Suppressor macrophage treated with lipopolysaccharide for 4 hours (primary cell): Measurements from ENCODE around the gene PHF2.

Source experiments
- DNase-seq: peaks from one replicate; pipeline ENCODE4 v3.0.0-alpha.2; 2020

The PHF2 gene

DNA sequence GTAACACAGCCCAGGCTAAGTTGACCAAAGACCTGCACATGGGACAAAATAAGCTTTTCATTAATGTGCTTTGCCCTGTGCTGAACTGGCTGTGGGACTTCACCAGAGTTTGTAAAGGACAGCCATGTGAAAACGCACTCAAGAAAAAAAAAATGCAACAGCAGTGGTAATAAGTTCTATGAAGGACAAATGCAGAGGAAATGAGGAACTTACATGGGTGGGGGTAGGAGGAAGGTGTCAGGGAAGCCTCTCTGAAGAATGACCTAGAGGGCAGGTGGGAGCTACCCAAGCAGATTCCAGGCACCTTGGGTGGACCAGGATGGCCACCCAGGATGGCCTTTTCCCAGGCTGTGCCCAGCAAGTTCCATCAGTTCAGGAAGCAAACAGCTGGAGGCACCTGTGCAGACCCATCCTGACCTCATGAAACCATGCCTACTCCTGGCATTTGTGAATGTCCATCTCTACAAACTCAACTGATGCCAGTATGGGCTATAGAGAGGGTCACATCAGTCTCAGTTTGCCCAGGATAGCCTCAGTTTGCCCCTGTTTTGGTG lies 6.7 kb upstream of the PHF2 start:
- DNase-seq = no peak

DNA sequence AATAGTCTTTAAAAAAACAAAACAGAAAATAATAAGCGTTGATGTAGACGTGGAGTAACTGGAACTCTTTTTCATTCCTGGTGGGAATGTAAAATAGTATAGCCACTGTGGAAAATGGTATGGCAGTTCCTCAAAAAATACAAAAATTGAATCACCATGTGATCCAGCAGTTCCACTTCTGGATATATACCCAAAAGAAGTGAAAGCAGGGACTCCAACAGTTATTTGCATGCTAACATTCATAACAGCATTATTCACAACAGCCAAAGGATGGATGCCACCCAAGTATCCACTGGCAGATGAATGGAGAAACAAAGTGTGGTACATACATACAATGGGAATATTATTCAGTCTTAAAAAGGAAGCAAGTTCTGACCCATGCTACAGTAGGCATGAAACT lies 4.2 kb upstream of the PHF2 start:
- peak; percentile 50 for DNase-seq

DNA sequence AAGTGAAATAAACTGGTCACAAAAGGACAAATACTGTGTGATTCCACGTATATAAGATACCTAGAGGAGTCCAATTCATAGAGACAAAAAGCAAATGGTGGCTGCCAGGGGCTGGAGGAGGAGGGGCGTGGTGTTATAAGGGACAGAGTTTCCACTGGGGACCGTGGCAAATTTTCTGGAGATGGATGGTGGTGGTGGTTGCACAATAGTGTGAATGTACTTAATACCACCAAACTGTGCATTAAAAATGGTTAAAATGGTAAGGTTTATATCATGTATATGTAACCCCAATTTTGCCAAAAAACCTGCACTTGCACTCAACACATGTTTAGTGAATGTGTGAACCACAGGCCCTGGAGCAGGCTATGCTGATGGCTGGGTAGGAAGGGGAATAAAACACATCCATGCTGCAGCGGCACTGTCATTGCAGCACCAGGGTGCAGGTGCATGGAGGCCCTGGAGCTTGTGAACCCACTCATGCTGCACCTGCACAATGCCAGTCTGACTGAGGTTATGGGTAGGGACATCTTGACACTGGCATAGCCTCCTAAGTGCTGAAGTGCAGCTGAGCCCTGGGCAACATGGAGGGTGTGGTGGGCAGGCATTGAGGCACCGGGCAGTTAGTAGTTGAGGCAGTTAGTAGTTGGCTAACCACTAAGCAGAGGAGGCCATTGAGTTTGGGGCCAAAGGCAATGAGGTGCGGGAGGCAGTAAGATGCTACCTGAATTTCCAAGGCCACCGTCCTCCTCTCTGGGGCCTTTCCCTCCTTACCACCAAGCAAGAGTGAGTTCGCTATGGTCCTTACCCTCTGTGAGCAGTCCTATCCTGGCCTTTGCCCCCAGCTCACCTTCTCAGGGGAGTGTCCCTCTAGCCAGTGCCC lies 3.5 kb upstream of the PHF2 start:
- DNase-seq = no peak

DNA sequence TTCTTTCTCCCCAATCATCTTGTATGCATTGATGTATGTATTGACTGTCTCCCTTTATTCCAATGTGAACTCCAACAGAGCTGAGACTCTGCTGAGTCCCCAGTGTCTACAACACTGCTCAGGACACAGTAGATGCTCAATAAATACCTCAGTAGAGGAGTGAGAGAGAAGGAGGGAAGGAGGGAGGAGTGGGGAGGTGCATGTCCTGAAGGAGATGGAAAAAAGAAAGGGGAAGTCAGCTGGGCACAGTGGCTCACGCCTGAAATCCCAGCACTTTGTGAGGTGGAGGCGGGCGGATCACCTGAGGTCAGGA lies 2.9 kb upstream of the PHF2 start:
- DNase-seq = no peak

DNA sequence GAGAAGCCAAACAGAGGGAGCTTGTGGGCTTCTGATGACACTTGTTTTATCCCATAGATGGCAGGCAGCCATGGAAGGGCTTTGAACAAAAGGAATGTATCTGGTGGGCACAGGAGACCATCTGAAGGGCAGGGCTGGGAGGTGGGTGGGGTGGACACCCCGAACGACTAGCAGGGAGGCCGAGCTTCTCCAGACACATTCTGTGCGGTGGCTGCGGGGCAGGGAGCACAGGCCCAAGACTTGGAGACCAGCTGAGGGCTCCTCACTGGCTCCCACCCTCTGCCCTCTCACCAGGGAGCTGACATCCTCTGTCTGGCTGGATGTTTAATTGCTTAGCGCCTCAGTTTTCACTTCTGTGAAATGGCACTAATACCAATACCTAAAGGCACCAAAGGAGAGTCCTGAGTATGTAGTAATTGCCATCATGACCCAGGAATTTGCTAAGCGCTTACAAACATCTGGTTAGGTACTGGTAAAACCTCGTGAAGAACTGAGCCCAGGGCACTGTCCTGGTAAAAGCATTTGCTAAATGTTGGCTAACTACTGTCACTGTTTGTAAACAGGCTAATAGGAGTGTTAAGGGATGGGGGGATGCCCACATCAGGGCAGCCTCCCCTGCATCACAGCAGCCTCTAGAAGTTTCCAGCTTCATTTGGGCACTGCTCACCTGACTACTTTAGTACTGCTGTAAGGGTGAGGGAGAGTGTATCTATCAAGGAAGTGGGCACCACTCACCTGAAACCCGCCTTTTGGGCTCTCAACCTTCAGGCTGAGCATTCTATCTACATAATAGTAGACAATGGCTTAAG lies 2.1 kb upstream of the PHF2 start:
- DNase-seq = no peak

DNA sequence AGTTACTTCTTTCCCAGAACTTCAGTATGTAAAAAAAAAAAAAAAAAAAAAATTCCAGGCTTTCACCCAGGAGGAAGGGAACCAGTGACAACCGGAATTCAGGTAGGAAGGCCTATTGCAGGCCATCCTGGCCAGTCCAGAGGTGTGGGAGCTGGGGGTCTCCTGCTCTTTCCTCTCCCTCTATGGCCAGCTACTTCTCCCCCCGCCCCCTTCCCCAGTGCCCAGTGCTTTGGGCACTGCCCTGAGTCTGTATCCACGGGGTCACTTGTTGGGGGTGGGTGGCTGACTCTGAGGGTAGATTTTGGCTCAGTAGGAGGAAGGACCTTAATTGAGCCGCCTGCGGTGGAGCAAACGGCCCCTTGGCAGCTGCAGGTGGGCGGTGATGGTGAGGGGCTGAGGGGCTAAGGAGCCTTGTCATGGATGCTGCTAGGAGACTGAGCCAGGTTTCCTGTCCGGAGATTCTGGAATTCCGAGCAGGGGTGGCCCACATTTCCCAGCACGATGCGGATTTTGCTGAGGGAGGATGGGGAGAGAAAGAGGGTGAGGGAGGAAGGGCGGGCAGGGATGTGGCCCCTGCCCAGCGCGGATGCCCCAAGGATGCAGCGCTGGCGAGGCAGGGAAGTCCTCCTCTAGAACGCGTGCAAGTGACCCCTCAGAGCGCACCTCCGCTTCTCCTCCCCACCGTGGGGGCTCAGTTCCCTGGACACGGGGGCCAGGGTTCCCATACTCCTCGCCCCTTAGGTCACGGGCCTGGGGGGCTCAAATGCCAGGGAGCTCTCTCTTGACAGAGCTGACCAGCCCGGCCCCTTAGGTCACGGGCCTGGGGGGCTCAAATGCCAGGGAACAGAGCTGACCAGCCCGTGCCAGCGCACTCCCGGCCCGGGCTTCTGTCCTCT lies 1.2 kb upstream of the PHF2 start:
- no peak for DNase-seq

DNA sequence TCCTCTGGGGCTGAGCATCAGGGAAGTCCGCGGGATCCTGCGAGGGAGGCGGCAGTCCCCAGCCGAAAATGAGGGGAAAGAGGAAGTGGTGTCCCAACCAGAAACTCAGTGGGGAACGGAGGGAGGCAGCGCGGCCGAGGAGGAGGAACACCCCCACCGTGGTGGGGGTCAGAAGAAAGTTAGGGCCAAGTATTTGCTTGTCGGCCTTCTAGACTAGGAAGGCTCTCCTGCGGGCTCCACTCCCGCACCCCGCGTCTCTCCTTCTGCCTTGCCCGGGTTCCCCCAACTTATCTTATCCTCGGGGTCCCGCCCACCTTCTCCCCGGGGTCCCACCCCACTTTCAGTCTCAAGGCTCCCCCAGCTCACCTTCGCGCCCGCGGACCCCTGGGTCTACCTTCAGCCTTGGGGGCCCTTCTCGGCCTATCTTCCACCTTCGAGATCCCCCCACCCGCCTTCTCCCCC lies 557 bp upstream of the PHF2 start:
- peak; percentile 88 for DNase-seq

DNA sequence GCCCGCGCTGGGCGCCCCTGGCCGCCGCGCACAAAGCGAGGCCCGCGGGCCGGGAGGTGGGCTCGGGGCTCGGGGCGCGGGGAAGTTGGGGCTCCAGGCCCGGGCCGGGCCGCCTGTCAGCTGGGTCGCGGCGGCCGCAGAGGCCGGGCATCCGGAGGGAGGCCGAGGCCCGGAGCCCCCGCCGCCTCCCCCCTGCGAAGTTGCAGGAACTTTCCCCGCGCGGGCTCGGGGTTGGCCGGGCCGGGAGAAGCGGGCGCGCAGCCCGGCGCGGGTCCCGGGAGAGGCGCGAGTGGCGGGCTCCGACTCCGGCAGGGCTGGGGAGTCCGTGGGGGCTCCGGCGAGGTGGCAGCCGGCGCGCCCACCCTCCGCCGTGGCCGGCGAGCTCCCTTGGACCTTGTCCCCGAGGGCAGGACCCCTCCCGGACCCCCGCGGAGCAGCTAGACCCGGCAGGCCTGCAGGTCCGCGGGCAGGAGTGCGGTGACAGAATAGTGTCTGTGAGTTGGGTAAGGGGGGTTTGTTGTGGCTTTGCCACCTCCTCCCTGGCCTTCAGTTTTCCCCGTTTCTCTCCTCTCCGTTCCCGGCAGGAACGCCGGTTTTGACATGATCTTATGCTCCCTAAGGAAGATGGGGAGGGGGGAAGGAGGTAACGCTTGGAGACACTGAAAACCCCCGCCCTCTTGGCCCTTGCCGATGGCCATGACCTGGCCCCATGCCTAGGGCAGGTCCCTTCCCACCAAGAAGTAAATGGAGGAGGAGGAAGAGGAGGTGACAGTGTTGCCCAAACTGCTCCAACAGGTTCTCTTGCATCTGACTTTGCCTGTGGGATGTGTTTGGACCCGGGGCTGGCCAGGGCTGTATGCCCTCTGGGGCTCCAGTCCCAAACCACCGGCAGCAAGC lies 942 bp downstream of the PHF2 start:
- peak; percentile 34 for DNase-seq

DNA sequence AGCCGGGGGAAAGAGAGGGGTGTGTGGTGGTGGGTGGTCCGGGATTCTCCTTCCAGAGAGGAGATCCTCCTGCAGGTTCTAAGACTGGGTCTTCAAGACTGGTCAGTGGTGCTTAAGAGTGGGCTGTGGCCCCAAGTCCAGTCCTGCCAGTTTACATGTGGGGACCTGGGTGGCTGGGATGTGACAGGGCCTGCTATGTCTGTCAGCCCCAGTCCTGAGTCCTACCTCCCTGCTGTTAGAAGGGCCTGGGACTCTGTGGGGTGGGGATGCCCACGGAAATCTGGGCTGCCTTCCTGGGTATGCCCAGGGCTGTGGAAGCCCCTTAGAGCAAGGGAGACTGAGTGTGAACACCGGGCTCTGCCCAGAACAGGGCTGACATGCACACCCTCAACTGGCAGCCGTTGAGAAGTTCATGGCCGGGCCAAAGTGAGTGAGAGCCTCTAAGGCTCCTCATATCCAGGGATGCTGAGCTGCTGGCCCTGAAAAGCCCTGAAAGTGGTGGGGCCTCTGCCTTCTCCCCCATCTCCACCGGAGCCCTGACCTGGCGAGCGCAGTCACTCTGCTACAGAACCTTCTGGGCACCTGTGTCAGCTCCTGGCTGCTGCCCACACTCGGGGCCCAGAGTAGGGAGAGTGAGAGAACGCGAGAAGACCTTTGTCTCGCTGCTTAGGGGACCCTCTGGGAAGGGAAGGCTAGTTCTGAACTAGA lies 1.7 kb downstream of the PHF2 start:
- no peak for DNase-seq

DNA sequence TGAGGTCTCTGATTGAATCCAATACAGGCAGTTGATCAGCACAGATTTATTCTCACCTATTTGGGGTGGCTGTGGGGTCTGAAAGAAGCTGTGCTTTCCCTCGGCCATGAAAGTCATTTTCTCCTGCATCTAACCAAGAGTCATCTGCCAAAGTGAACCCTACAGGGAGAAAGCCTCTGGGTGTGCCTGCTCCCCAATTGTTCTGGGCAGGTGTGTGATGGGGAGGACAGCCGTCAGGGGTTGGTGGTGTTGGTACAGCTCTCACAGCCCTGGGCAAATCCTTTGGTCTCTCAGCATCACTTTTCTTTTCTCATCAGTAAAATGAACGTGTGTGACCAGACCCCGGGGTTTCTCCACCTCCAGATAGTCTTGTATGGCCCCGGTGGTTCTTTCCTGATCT lies 2.5 kb downstream of the PHF2 start:
- no peak for DNase-seq

DNA sequence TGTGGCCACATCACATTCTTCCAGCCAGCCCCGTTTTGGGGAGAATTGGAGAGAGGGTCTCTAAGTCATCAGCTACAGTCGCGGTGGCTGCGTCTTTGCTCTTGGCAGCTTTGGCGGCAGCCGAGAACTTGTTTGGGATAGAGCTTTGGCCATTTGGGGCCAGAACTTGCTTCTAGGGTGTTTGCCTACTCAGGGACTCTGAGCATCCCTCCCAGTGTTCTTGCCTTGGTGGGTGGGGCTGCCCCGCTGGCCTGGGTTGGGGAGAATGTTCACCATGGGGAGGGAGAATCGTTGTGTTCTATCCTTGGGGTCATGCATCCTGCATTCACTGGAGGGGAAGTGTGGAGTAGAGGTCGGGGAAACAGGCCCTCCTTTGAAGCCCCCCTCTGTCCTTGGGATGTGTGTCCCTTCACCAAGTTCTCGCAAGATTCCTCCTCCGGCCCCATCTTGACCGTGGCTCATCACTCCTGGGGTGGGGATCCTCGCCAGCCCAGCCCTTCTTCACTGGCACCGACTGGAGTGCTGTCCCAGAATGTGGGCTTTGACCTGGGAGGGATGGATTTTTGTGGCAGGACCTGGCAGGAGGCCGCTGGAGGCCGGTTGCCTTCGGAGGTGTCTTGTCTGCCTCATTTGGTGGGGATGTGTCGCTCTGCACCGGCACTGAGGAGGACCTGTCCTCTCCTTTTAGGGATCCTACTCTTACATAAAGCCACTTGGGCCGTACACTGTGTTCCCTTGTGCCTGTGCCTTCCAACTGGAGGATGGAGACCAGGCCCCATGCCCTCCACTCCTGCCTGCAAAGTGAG lies 3.5 kb downstream of the PHF2 start:
- DNase-seq = no peak

DNA sequence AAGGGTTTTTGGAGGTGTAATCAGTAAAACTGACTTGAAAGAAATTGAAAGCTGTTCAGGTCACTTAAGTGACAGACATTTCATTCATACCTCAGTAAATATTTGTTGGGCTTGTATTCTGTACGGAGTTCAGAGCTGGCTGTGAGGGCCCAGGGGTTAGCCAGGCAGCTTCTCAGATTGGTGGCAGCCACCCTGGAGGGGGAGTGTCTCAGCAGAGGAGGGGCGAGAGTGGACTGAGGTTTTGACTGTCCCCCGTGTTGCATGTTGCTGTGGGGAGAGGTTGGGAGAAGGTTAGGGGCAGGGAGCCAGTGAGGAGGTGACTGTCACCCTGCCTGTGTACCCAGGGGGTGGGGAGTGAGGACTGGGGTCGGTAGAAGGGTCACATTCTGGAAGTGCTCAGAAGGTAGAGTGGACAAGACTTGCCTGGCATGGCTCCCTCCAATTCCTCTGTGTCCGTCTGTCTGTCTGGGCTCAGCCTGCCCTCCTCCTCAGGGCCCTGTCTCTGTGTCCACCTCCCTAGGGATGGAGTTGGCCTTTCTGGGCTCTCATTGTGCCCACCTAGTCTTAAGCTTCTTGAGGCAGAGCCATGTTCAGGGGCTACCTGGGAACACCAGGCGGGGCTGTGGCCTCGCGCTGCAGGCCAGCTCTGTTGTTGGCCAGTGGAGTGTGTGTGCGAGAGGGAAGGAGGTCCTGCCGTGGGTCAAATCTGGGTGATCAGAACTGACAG lies 4.4 kb downstream of the PHF2 start:
- no peak for DNase-seq

DNA sequence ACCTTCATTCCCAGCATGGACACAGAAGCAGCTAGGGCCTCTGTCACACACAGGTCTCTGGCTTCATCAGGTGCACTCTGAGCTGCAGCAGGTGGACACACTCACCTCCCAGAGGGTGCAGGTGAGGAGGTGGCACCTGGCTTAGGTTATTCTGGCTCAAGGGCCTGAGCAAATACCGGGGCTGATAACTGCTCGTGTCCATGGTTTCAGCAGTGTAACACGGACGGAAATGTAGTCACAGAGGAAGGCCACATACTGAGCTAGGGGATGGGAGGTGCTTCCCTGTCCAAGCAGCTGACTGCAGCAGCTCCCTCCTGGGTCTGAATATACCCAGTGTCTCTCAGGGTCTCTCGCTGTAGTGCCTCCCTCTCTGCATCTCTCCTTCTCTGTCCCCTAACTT lies 5.7 kb downstream of the PHF2 start:
- DNase-seq = no peak

DNA sequence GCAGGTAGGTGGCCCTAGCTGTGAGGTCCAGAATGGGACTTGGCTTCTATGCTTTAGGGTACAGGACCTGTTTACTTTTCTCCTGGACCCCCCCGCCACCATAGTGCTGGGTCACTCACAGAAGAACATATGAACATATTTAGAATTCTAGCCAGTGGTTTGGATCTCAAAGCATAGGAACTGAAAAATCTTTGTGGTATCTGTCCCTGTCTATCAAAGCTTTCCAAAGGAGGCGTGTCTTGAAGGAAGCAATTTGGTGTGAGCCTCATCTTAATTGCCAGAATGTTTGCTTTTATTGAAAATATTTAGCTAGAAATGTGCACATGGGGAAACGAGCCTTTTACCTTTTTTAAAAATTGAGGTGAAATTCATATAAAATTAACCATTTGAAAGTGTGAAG lies 6.2 kb downstream of the PHF2 start:
- DNase-seq = no peak

DNA sequence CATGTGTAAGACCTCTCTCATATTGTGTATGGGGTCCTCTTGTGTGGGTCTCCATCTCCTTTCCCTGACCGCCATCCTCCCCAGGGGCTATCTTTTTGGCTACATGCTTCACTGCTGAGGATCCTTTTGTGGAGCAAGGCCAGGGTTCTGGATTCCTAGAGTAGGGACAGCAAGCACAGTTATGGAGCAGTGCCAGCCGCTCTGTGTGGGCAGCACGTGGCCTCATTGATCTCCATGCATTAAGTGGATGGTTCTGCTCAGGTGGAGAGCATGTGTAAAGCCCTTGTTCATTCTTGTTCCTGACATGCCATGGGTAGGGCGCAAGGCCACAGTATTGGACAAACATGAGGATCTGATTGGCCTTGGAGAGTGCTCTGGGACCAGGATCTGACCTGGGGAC lies 8.9 kb downstream of the PHF2 start:
- no peak for DNase-seq

DNA sequence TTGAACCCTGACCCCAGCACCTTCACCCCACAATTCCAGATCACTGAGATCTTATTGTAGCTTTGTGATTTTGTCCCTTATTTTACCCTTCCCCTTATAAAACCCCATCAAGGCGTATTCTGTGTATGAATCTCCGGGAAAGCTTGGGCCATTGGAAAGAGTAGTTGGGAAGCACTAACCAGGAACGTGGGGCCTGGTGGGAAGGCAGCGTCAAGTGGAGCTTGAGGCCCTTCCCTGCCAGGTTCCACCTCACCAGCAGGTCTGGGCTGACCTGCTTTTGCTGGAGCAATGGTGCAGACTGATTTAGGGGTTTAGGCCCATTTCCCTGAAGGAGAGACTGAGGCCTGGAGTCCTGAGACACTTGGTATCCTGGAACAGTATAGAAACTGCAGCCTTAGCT lies 9.3 kb downstream of the PHF2 start:
- DNase-seq = no peak

DNA sequence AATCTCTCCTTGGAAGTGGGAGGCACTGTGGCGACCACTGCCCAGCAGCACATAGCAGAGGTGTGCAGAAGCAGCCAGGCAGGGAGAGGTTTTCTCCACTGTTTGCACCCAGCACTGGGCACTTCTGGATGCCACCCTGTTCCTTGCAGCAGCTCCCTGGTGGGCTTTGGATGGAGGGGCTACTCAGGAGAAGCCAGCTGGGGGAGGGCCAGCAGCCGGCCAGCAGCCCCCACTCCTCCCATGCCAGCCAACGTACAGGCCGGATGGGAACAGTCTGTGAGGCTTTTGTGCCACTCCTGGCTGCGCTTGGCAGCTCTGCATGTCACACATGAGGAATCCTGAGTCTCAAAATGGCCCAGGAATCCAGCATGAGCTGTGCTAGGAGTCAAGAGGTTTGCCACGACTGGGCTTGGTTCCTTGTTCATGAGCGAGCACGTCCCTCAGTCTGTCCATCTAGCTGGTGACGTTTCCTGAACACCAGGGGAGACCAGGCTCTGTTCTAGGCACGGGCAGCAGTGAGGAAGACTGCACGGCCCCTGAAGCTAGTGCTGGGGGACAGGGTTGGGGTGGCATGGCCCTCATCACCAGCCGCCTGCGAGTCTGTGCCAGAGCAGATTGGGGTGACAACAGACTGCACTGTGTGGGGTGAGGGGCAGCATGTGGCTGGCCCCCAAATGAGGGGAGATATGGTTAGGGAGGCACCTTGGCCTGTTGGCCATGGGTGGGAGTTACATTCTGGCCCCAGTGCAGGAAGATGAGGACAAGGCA lies 10.1 kb downstream of the PHF2 start:
- no peak for DNase-seq

DNA sequence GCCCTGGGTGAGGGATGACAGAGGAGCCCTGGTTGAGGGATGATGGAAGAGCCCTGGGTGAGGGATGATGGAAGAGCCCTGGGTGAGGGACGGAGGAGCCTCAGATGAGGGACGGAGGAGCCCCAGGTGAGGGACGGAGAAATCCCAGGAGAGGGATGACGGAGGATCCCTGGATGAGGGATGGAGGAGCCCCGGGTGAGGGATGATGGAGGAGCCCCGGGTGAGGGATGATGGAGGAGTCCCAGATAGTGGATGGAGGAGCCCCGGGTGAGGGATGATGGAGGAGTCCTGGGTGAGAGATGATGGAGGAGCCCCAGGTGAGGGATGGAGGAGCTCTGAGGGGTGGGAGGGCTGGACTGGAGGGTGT lies 10.9 kb downstream of the PHF2 start:
- no peak for DNase-seq
